HG03354 (cell line): ENCODE results near the gene CPVL.

Source experiments
- ATAC-seq: cut with Tn5 transposase; IDR thresholded peaks from one replicate; pipeline ENCODE4 v1.9.1; 2021; ENCODE audit warnings: mild to moderate bottlenecking; ENCODE audit not compliant: unreplicated experiment, poor library complexity, severe bottlenecking

CPVL gene

DNA sequence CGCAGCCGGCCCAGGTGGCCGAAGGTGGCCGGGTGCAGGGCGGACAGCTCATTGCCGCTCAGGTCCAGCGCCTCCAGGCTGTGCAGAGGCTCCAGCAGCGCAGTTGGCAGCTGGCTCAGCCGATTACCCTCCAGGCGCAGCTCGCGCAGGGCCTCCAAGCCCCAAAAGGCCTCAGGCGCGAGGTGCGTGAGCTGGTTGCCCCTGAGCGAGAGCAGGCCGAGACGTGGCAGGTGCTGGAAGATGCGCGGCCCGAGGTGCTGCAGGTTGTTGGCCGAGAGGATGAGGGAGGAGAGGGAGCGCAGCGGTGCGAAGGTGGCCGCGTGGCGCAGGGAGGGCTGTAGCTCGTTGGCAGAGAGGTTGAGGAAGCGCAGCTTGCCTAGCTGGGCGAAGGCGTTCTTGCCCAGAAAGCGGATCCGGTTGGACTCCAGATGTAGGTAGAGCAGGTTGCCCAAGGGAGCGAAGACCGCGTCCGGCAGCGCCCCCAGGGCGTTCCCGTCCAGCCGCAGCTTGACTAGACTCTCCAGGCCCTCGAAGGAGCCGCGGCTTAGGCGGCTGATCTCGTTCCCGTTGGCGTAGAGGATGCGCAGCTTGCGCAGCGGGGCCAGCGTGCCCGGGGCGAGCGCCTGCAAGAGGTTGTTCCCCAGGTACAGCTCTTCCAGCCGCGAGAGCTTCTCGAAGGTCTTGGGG lies 189.1 kb downstream of the CPVL start:
- no peak for ATAC-seq

DNA sequence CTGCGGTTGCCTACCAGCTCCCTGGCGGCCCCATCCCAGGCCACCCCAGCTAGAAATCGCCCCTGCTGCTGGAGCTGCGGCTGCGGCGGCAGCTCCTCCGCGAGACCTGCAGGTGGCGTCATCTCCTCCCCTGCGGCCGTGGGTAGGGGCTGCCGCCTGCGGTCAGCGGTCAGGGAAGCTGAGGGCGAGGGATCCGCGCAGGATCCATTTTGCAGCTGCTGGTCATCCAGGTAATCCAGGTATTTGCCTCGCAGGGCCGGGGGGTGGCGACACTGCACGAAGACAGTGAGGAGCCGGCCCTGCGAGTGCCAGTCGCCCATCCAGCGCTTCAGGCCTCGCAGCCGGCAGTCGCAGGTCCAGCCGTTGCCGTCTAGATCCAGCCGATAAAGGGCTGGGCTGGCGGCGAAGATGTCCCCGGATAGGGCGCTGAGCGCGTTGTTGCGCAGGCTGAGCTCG lies 189.7 kb downstream of the CPVL start:
- ATAC-seq: no peak

DNA sequence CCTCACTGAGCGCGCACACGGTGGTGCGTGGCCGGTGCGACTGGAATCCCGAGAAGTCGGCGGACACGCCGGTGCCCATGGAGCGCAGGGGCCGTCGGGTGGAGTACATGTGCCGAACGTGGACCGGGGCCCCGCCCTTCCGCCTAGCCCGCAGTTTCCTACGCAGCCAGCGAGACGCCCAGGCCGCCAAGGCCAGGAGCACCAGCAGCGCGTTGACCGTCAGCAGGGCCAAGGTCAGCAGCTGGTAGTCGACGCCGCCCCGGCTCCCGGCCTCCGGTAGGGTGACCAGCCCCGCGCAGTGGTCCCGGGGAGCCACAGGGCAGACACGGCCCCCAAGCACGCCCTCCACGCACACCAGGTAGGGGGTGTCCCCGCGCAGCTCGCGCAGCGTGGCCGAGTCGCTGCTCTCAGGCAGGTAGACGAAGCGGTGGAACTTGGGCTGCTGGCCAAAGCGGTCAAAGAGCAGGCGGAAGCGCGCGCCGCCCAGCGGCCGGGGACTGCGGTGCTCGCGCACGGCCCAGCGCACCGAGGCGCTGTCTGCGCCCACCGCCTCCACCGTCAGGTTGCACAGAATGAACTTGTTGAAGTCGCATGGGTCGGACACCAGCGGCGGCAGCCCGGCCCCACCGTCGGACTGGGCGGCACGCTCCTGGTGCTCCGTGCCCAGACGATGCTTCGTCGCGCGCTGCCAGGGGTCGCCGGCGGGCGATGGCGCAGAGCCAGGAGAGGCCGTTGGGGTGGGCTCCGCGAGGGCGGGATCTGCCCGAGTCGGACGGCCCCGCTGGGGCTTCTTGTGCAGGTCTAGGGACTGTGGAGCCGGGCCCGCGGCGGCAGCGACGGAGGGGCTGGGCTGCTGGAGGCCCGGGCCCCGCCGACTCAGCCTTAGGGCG lies 190.4 kb downstream of the CPVL start:
- ATAC-seq: no peak

DNA sequence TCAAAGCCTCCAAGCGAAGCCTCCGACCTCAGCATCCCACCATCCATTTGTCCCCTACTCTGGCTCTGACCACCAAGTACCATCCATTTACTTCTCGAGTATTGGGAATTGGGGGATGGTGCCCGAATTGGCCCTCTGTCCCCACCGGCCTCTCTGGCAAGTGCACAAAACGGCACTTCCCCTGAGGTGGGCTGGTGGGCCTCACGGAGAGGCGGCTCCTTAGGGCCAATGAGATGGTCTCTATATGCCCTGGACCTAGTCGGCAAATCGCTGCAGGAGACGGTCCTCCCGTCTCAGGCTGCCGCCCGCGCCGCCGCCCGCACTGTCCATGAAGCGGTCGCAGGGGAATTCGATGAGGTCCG lies 191.0 kb downstream of the CPVL start:
- no peak for ATAC-seq

DNA sequence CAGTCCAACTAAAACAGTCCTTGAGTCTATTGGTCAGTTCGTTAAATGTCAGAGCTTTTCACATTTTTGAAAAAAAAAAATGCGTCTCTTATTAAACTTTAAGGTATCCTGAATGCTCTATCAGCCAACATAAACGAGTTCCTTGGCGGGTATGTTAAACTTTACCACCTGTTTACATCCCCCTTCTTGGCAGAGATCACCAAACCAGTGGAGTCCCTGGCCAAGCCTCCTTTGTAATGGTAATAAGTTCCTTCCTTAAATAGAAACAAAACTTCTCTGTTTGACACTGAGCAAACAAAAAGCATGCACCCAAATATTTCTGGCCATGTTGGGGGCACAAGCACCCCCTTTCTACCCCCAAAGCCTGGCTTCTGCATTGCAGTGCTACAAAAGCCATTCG lies 191.4 kb downstream of the CPVL start:
- no peak for ATAC-seq

DNA sequence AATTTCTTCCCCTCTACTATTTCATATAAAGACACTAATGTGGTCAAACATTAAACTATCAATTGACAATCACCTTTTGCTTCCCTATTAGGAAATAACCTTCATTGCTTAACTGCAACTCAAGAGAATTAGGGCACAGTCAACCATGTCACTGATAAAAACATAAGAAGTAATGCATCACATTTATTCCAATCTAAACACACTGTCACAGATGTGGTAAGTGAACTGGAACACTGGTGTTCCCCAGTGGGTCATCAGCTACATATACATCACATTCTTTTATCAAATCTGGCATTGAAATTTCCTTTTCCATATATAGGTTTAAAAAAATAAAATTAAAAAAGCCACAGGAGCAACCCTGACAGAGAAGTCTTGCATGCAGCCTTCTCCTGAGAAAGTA lies 191.9 kb downstream of the CPVL start:
- ATAC-seq: no peak

DNA sequence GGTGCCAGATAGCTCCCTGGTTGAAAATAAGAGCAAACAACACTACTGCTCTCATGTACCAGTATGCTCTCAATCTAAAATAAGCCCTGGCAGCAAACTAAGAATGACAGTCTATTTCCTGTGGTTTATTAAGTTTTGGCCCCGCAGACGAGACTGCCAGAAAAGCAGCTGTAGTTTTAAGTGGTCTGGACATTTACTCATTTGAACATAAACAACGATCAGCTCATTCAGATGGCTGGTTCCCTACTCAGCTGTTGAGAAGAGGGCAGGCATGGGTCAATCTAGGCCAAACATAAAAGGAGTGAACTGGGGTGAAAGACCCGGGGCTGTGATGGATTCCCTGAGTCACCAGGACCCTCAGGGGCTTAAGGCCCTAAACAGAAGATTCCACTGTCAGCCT lies 192.7 kb downstream of the CPVL start:
- no peak for ATAC-seq
